Tibial artery (tissue), 4 donors: ENCODE measurements around the gene NLGN1.

Experiments
- DNase-seq, 2 donors: peaks; one replicate each; pipeline ENCODE4 v3.0.0-alpha.2; 2019
- H3K27ac ChIP-seq, 2 donors: fragments of 200-600 bp; sonication (generic) in 1 of 2; 1 replicate in 1 of 2; 2 replicates in 1 of 2; pipeline ENCODE4 v1.5.1; 2018 to 2019; ENCODE audit warnings: mild to moderate bottlenecking in 1 of 2
- H3K27me3 ChIP-seq, 2 donors: fragments of 200-600 bp; sonication (generic) in 1 of 2; one replicate each; pipeline versions ENCODE4 v1.5.1 to v1.6.0; 2016 to 2019
- H3K36me3 ChIP-seq, 3 donors: fragments of 200-600 bp; sonication (generic) in 2 of 3; one replicate each; pipeline ENCODE4 v1.5.1; 2016 to 2019; ENCODE audit warnings: mild to moderate bottlenecking in 2 of 3
- H3K4me1 ChIP-seq, 4 donors: fragments of 200-600 bp; sonication (generic) in 2 of 4; 1 replicate in 3 of 4; 2 replicates in 1 of 4; pipeline ENCODE4 v1.5.1; 2016 to 2019
- H3K4me3 ChIP-seq, 2 donors: fragments of 200-600 bp; sonication (generic) in 1 of 2; 1 replicate in 1 of 2; 2 replicates in 1 of 2; pipeline ENCODE4 v1.5.1; 2018 to 2019; ENCODE audit warnings: mild to moderate bottlenecking in 2 of 2
- H3K9me3 ChIP-seq, 3 donors: fragments of 200-600 bp; sonication (generic) in 1 of 3; one replicate each; pipeline ENCODE4 v1.5.1; 2016 to 2019
- CTCF ChIP-seq, 2 experiments: fragments of 200-600 bp in 1 of 2; fragments of 450-650 bp in 1 of 2; IDR thresholded peaks; one replicate each; pipeline ENCODE4 v1.5.1; 2017 to 2019; ENCODE audit warnings: antibody characterized with exemption in 2 of 2, mild to moderate bottlenecking in 1 of 2, moderate library complexity in 1 of 2
- intact Hi-C: fragments of 100-400 bp; cut with DNase I; formaldehyde crosslinking; loops from one replicate; pipeline ENCODE4 v1.15.0; 2023; ENCODE audit warnings: low total_unique reads

Gene NLGN1

GRCh38 chr3:173930251-173930650, 532.7 kb downstream of the NLGN1 start:
- Histone ChIP-seq H3K36me3 (no peaks in the 10 kb centered on the region), H3K27ac (no peak overlapping the region), H3K4me3 (no peak overlapping the region), H3K27me3 (no peaks in the 10 kb centered on the region), H3K4me1 (no peaks in the 10 kb centered on the region), H3K9me3 (no peaks in the 10 kb centered on the region)
- intact Hi-C loops = no loop called here
- no peak for DNase-seq
- TF ChIP-seq CTCF (IDR thresholded peaks at IDR 0.05) = no peak

GRCh38 chr3:173932624-173933023, 535.1 kb downstream of the NLGN1 start:
- intact Hi-C loops = no loop called here
- DNase-seq = no peak
- Histone ChIP-seq H3K36me3 (no peaks in the 10 kb centered on the region), H3K9me3 (no peaks in the 10 kb centered on the region), H3K4me3 (no peak overlapping the region), H3K4me1 (no peaks in the 10 kb centered on the region), H3K27ac (no peak overlapping the region), H3K27me3 (no peaks in the 10 kb centered on the region)
- TF ChIP-seq CTCF (IDR thresholded peaks at IDR 0.05) = no peak

GRCh38 chr3:173933113-173933512, 535.6 kb downstream of the NLGN1 start:
- Histone ChIP-seq H3K36me3 (no peaks in the 10 kb centered on the region), H3K4me1 (peaks cover 0 to 2% (median under 1%) of the 10 kb centered on the region in 4 donors), H3K27me3 (no peaks in the 10 kb centered on the region), H3K4me3 (no peak overlapping the region), H3K9me3 (no peaks in the 10 kb centered on the region), H3K27ac (no peak overlapping the region)
- DNase-seq = no peak
- intact Hi-C loops = no loop called here
- TF ChIP-seq CTCF (IDR thresholded peaks at IDR 0.05) = no peak

- peaks cover 0 to 10% (median 4%) of the 10 kb centered on the region in 4 donors for H3K4me1 ChIP-seq
- no peaks in the 10 kb centered on the region for H3K36me3 ChIP-seq
- H3K27ac ChIP-seq = no peak overlapping the region
- TF ChIP-seq CTCF (IDR thresholded peaks at IDR 0.05) = no peak
- no peaks in the 10 kb centered on the region for H3K9me3 ChIP-seq
- no peak for DNase-seq
- H3K4me3 ChIP-seq = no peak overlapping the region
- H3K27me3 ChIP-seq = no peaks in the 10 kb centered on the region
- intact Hi-C loops = no loop called here
These were observed 538.8 kb downstream of the NLGN1 start for GRCh38 chr3:173936316-173936715.

- Histone ChIP-seq H3K4me3 (no peak overlapping the region), H3K4me1 (peaks cover 0 to 10% (median 4%) of the 10 kb centered on the region in 4 donors), H3K36me3 (no peaks in the 10 kb centered on the region), H3K9me3 (no peaks in the 10 kb centered on the region), H3K27me3 (no peaks in the 10 kb centered on the region), H3K27ac (no peak overlapping the region)
- no peak for DNase-seq
- intact Hi-C loops = no loop called here
- no peak for TF ChIP-seq CTCF (IDR thresholded peaks at IDR 0.05)
These were observed 540.6 kb downstream of the NLGN1 start for GRCh38 chr3:173938159-173938558.

GRCh38 chr3:173938616-173939015, 541.1 kb downstream of the NLGN1 start:
- H3K4me1 ChIP-seq = peaks cover 0 to 10% (median 4%) of the 10 kb centered on the region in 4 donors
- DNase-seq = no peak
- no peaks in the 10 kb centered on the region for H3K27me3 ChIP-seq
- H3K9me3 ChIP-seq = no peaks in the 10 kb centered on the region
- no peaks in the 10 kb centered on the region for H3K36me3 ChIP-seq
- H3K27ac ChIP-seq = no peak overlapping the region
- no peak for TF ChIP-seq CTCF (IDR thresholded peaks at IDR 0.05)
- intact Hi-C loops = no loop called here
- H3K4me3 ChIP-seq = no peak overlapping the region
